HepG2 (cell line): ENCODE data around the gene TSC22D3.

Experiments used
- BRCA1 ChIP-seq: sonication (generic); formaldehyde crosslinking; IDR thresholded peaks from 2 replicates; pipeline ENCODE4 v1.4.0; 2020; ENCODE audit warnings: missing genetic modification reagents
- CTCF ChIP-seq: sonication (generic); formaldehyde crosslinking; IDR thresholded peaks from 2 replicates; pipeline ENCODE4 v1.5.0; 2020; ENCODE audit warnings: mild to moderate bottlenecking, missing genetic modification reagents, moderate library complexity
- FUBP1 ChIP-seq: sonication (generic); formaldehyde crosslinking; IDR thresholded peaks from 2 replicates; pipeline ENCODE4 v1.5.1; 2020; ENCODE audit warnings: missing genetic modification reagents, mild to moderate bottlenecking, borderline replicate concordance
- GLI4 ChIP-seq: sonication (generic); formaldehyde crosslinking; IDR thresholded peaks from 2 replicates; pipeline ENCODE4 v1.5.1; 2020; ENCODE audit warnings: missing genetic modification reagents, mild to moderate bottlenecking, moderate library complexity, borderline replicate concordance
- HDAC2 ChIP-seq: sonication (generic); formaldehyde crosslinking; IDR thresholded peaks from 2 replicates; pipeline ENCODE4 v1.4.0; 2020; ENCODE audit warnings: missing genetic modification reagents
- HNF1A ChIP-seq, 2 experiments: sonication (generic) in 1 of 2; formaldehyde crosslinking in 1 of 2; IDR thresholded peaks; 2 replicates each; pipeline versions ENCODE4 v1.4.0 to v1.6.1; 2016 to 2020; ENCODE audit warnings: borderline replicate concordance in 1 of 2, low read depth in 1 of 2, mild to moderate bottlenecking in 1 of 2, missing genetic modification reagents in 1 of 2
- KDM1A ChIP-seq: IDR thresholded peaks from 2 replicates; pipeline ENCODE4 v1.6.1; 2016; ENCODE audit warnings: missing compliant biosample characterization
- KDM3A ChIP-seq: IDR thresholded peaks from 2 replicates; pipeline ENCODE4 v1.6.1; 2018; ENCODE audit warnings: low read depth, missing compliant biosample characterization
- POLR2A ChIP-seq, 2 experiments: IDR thresholded peaks; 2 replicates each; pipeline ENCODE4 v1.6.1; 2011; ENCODE audit warnings: low read depth in 2 of 2, low read length in 2 of 2, mild to moderate bottlenecking in 1 of 2, moderate library complexity in 1 of 2; ENCODE audit not compliant: insufficient read depth in 1 of 2
- USF2 ChIP-seq, 2 experiments: sonication (generic) in 1 of 2; formaldehyde crosslinking in 1 of 2; IDR thresholded peaks; 2 replicates each; pipeline versions ENCODE4 v1.5.1 to v1.6.1; 2011 to 2020; ENCODE audit warnings: borderline replicate concordance in 1 of 2, low read depth in 1 of 2, low read length in 1 of 2, mild to moderate bottlenecking in 1 of 2, missing genetic modification reagents in 1 of 2, moderate library complexity in 1 of 2
- ZNF280B ChIP-seq: sonication (generic); formaldehyde crosslinking; IDR thresholded peaks from 2 replicates; pipeline ENCODE4 v1.5.0; 2020; ENCODE audit warnings: missing genetic modification reagents, mild to moderate bottlenecking, borderline replicate concordance
- ZNF510 ChIP-seq: sonication (generic); formaldehyde crosslinking; IDR thresholded peaks from 2 replicates; pipeline ENCODE4 v1.4.0; 2020; ENCODE audit warnings: low read depth, mild to moderate bottlenecking, missing genetic modification reagents
- ZNF672 ChIP-seq: sonication (generic); formaldehyde crosslinking; IDR thresholded peaks from 2 replicates; pipeline ENCODE4 v1.8.1; 2022; ENCODE audit warnings: missing genetic modification reagents

GRCh38 chrX:107769581-107770317, 5.8 kb downstream of the TSC22D3 start:
- TF ChIP-seq CTCF (CRISPR knock-in tag), result no peak
- no peak for TF ChIP-seq HDAC2
- no peak for TF ChIP-seq BRCA1
- TF ChIP-seq ZNF510 (CRISPR knock-in tag), result no peak
- TF ChIP-seq ZNF672, result no peak
- TF ChIP-seq KDM1A, result no peak
- TF ChIP-seq POLR2A (IDR thresholded peaks at IDR 0.05; ENCODE audit: insufficient read depth in 1 of 2, low read depth in 2 of 2, low read length in 2 of 2), result no peak
- no peak for TF ChIP-seq ZNF280B (CRISPR knock-in tag)
- no peak for TF ChIP-seq KDM3A
- no peak for TF ChIP-seq GLI4 (CRISPR knock-in tag)
- TF ChIP-seq FUBP1 (CRISPR knock-in tag), result no peak
- no peak for TF ChIP-seq USF2 (IDR thresholded peaks at IDR 0.05; ENCODE audit: low read depth, low read length)
- no peak for TF ChIP-seq USF2 (CRISPR knock-in tag; IDR thresholded peaks at IDR 0.05; ENCODE audit: borderline replicate concordance)
- no peak for TF ChIP-seq HNF1A (IDR thresholded peaks at IDR 0.05; ENCODE audit: low read depth)
- TF ChIP-seq HNF1A (CRISPR knock-in tag; IDR thresholded peaks at IDR 0.05; ENCODE audit: borderline replicate concordance), result no peak
